HG03025 (cell line): ENCODE results near the gene EDA.
"Not testable (repeated sequence)": the region's sequence is repeated elsewhere in the genome, so short reads cannot be mapped to it uniquely, and the experiment has no call there.

Source experiments
- ATAC-seq: cut with Tn5 transposase; IDR thresholded peaks from one replicate; pipeline ENCODE4 v1.9.1; 2021; ENCODE audit warnings: mild to moderate bottlenecking, moderate library complexity; ENCODE audit not compliant: unreplicated experiment, low FRiP score

EDA gene

GRCh38 chrX:69932323-69932722 is 316.4 kb downstream of the EDA start:
- no peak for ATAC-seq

- ATAC-seq: no peak
Measured at GRCh38 chrX:69948276-69948797, 332.4 kb downstream of the EDA start.

- no peak for ATAC-seq
Measured at GRCh38 chrX:69951753-69952152, 335.8 kb downstream of the EDA start.

- ATAC-seq: no peak
Measured at GRCh38 chrX:69959712-69960111, 343.8 kb downstream of the EDA start.

- ATAC-seq: no peak
Measured at GRCh38 chrX:69961365-69962072, 345.6 kb downstream of the EDA start.

- ATAC-seq: no peak
Measured at GRCh38 chrX:69968950-69969349, 353.0 kb downstream of the EDA start.

- ATAC-seq: no peak
Measured at GRCh38 chrX:69969460-69969859, 353.5 kb downstream of the EDA start.

- no peak for ATAC-seq
Measured at GRCh38 chrX:69987691-69988090, 371.8 kb downstream of the EDA start.

- no peak for ATAC-seq
Measured at GRCh38 chrX:69988955-69989394, 373.1 kb downstream of the EDA start.

GRCh38 chrX:69991685-69992084 is 375.8 kb downstream of the EDA start:
- ATAC-seq: no peak

- no peak for ATAC-seq
Measured at GRCh38 chrX:69993494-69993893, 377.6 kb downstream of the EDA start.

- ATAC-seq: no peak
Measured at GRCh38 chrX:69995362-69996112, 379.6 kb downstream of the EDA start.

GRCh38 chrX:69996113-69996468 is 380.2 kb downstream of the EDA start:
- no peak for ATAC-seq

- not testable (repeated sequence) for ATAC-seq
Measured at GRCh38 chrX:69998299-69998698, 382.4 kb downstream of the EDA start.

GRCh38 chrX:70001269-70001668 is 385.4 kb downstream of the EDA start:
- no peak for ATAC-seq

GRCh38 chrX:70001708-70002341 is 385.9 kb downstream of the EDA start:
- no peak for ATAC-seq

- no peak for ATAC-seq
Measured at GRCh38 chrX:70007946-70008345, 392.0 kb downstream of the EDA start.

GRCh38 chrX:70009049-70009448 is 393.1 kb downstream of the EDA start:
- no peak for ATAC-seq

GRCh38 chrX:70009970-70010369 is 394.1 kb downstream of the EDA start:
- no peak for ATAC-seq

GRCh38 chrX:70012756-70013155 is 396.8 kb downstream of the EDA start:
- no peak for ATAC-seq
